Peyer's patch (tissue), 4 donors: ENCODE results near the gene SH2D5. TPM values are rescaled to one million over a fixed set of nuclear protein-coding genes. Genes with fewer than 3 reads are reported as not detected.

Source experiments
- DNase-seq, 3 donors: peaks; one replicate each; pipeline ENCODE4 v3.0.0-alpha.2; 2017 to 2019
- H3K27ac ChIP-seq, 4 donors: fragments of 200-600 bp; sonication (generic); one replicate each; pipeline ENCODE4 v1.5.1; 2016 to 2019
- H3K27me3 ChIP-seq, 2 donors: fragments of 200-600 bp; sonication (generic); one replicate each; pipeline ENCODE4 v1.5.1; 2019
- H3K36me3 ChIP-seq, 3 donors: fragments of 200-600 bp; sonication (generic); one replicate each; pipeline ENCODE4 v1.5.1; 2016 to 2019
- H3K4me1 ChIP-seq, 4 donors: fragments of 200-600 bp; sonication (generic); one replicate each; pipeline ENCODE4 v1.5.1; 2016 to 2019
- H3K4me3 ChIP-seq, 4 donors: fragments of 200-600 bp; sonication (generic); 1 replicate in 3 of 4; 2 replicates in 1 of 4; pipeline ENCODE4 v1.5.1; 2016 to 2019; ENCODE audit warnings: mild to moderate bottlenecking in 1 of 4
- H3K9me3 ChIP-seq, 4 donors: fragments of 200-600 bp; sonication (generic); one replicate each; pipeline ENCODE4 v1.5.1; 2016 to 2019; ENCODE audit warnings: mild to moderate bottlenecking in 1 of 4
- CTCF ChIP-seq, 6 experiments: fragments of 450-650 bp in 4 of 6; fragments of 200-600 bp in 2 of 6; sonication (generic) in 1 of 6; IDR thresholded peaks; one replicate each; pipeline ENCODE4 v1.5.1; 2017 to 2019; ENCODE audit warnings: antibody characterized with exemption in 6 of 6, mild to moderate bottlenecking in 3 of 6, moderate library complexity in 1 of 6
- POLR2A ChIP-seq, 2 donors: fragments of 450-650 bp; IDR thresholded peaks; one replicate each; pipeline ENCODE4 v1.5.1; 2017; ENCODE audit warnings: antibody characterized with exemption in 2 of 2, mild to moderate bottlenecking in 2 of 2, moderate library complexity in 2 of 2
- total RNA-seq, 4 donors: library from RNA; depleted of rRNA; stranded (reverse); fragments of >200 nt; gene quantifications; one replicate each; pipeline ENCODE4 v1.1.0, GENCODE V29; 2016

SH2D5 gene
- total RNA-seq, 4 donors from 2014 or later = not detected

- H3K36me3 ChIP-seq = no peaks in the 10 kb centered on the region
- peak overlapping the region in 1 of 4 donors; percentile 39 for H3K27ac ChIP-seq
- H3K9me3 ChIP-seq = no peaks in the 10 kb centered on the region
- H3K4me3 ChIP-seq = no peak overlapping the region
- H3K4me1 ChIP-seq = peaks cover 0 to 8% (median 0%) of the 10 kb centered on the region in 4 donors
- H3K27me3 ChIP-seq = no peaks in the 10 kb centered on the region
- DNase-seq = no peak
- no peak for TF ChIP-seq CTCF (IDR thresholded peaks at IDR 0.05)
- no peak for TF ChIP-seq POLR2A (IDR thresholded peaks at IDR 0.05)
Measured at GRCh38 chr1:20701847-20702246, 30.7 kb downstream of the SH2D5 start.

- Histone ChIP-seq H3K4me3 (no peak overlapping the region), H3K36me3 (no peaks in the 10 kb centered on the region), H3K27ac (peak overlapping the region in 1 of 4 donors; percentile 39), H3K4me1 (peaks cover 0 to 9% (median 0%) of the 10 kb centered on the region in 4 donors), H3K9me3 (no peaks in the 10 kb centered on the region), H3K27me3 (no peaks in the 10 kb centered on the region)
- peak in 2 of 3 donors; percentile 72 to 76 for DNase-seq
- TF ChIP-seq CTCF (IDR thresholded peaks at IDR 0.05) (no peak), POLR2A (IDR thresholded peaks at IDR 0.05) (no peak)
Measured at GRCh38 chr1:20701446-20701845, 31.1 kb downstream of the SH2D5 start.

- no peak for TF ChIP-seq CTCF (IDR thresholded peaks at IDR 0.05)
- no peak for TF ChIP-seq POLR2A (IDR thresholded peaks at IDR 0.05)
- H3K4me1 ChIP-seq = peaks cover 0 to 9% (median 1%) of the 10 kb centered on the region in 4 donors
- DNase-seq = no peak
Measured at GRCh38 chr1:20700636-20701215, 31.8 kb downstream of the SH2D5 start.

GRCh38 chr1:20699558-20699957 lies 32.9 kb downstream of the SH2D5 start:
- Histone ChIP-seq H3K9me3 (no peaks in the 10 kb centered on the region), H3K36me3 (no peaks in the 10 kb centered on the region), H3K27me3 (no peaks in the 10 kb centered on the region), H3K27ac (no peak overlapping the region), H3K4me3 (no peak overlapping the region), H3K4me1 (peaks cover 0 to 9% (median 1%) of the 10 kb centered on the region in 4 donors)
- peak in 1 of 3 donors; percentile 38 for DNase-seq
- no peak for TF ChIP-seq POLR2A (IDR thresholded peaks at IDR 0.05)

More at GRCh38 chr1:20700636-20701215, 31.8 kb downstream of the SH2D5 start:
- Histone ChIP-seq H3K36me3 (no peaks in the 10 kb centered on the region), H3K27ac (no peak overlapping the region), H3K4me3 (no peak overlapping the region), H3K27me3 (no peaks in the 10 kb centered on the region), H3K9me3 (no peaks in the 10 kb centered on the region)

- Histone ChIP-seq H3K36me3 (no peaks in the 10 kb centered on the region), H3K4me1 (peaks cover 0 to 9% (median 1%) of the 10 kb centered on the region in 4 donors), H3K27me3 (no peaks in the 10 kb centered on the region), H3K27ac (no peak overlapping the region), H3K9me3 (no peaks in the 10 kb centered on the region), H3K4me3 (no peak overlapping the region)
- no peak for DNase-seq
- TF ChIP-seq POLR2A (IDR thresholded peaks at IDR 0.05) (no peak), CTCF (IDR thresholded peaks at IDR 0.05) (no peak)
Measured at GRCh38 chr1:20698195-20698910, 34.1 kb downstream of the SH2D5 start.

GRCh38 chr1:20697563-20697962 lies 34.9 kb downstream of the SH2D5 start:
- Histone ChIP-seq H3K9me3 (no peaks in the 10 kb centered on the region), H3K36me3 (no peaks in the 10 kb centered on the region), H3K4me3 (no peak overlapping the region), H3K4me1 (peaks cover 0 to 9% (median 1%) of the 10 kb centered on the region in 4 donors), H3K27me3 (no peaks in the 10 kb centered on the region), H3K27ac (no peak overlapping the region)
- TF ChIP-seq POLR2A (IDR thresholded peaks at IDR 0.05) (no peak), CTCF (IDR thresholded peaks at IDR 0.05) (no peak)
- DNase-seq = no peak
